Measurements from ENCODE around the gene ERVH48-1. TPM values are rescaled to one million over a fixed set of nuclear protein-coding genes. Genes with fewer than 3 reads are reported as not detected.

Gene ERVH48-1
- total RNA-seq, 1 experiment from 2014 or later = not detected

DNA sequence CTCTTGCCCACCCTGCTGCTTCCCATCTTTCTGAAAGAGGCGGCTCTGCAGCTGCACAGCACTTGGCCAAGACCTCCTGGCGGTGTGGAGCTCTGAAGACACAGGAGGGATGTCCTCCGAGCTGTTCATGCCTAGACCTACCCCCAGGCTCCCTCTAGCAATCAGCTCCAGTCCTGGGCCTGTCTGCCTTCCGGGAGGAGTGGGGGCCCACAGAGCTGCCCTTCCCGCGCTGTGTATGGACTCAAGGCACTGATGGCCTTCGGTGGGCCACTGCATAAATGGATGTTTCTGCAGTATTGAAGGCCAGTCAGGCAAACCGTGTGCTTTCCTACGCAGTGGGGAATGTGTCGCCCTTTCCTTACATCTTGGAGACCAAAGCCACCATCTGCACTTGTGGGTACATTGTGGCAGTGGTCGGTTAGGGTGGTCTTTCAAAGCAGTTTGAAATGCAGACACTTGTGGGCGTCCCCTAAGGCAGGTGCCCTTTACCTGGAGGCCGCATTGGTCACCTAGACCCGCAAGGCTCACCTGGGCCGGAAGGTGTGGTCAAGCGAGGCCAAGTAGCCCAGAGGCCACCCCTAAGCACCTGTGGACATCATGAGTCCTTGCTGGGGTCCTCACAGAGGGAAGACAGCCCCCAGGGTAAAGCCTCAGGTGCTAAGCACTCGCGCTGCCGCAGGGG is 48.0 kb upstream of the ERVH48-1 start:
- Histone ChIP-seq H3K79me2 (ENCODE audit: low read depth) (peaks cover 30% of the 10 kb centered on the region), H3K9me3 (ENCODE audit: insufficient read depth, low read depth) (no peaks in the 10 kb centered on the region), H3K9me2 (ENCODE audit: insufficient read depth) (no peaks in the 10 kb centered on the region), H4K20me1 (ENCODE audit: insufficient read depth) (no peaks in the 10 kb centered on the region), H3K4me3 (peak overlapping the region; percentile 75), H3K36me3 (ENCODE audit: low read depth) (0 out of 2 replicates have a peak, but pooled peaks cover 5% of the 10 kb centered on the region), H3F3A (ENCODE audit: insufficient read depth, low read depth) (no peaks in the 10 kb centered on the region), H3K27ac (peak overlapping the region; percentile 67), H3K4me1 (replicated peaks; ENCODE audit: insufficient read depth) (peaks cover 18% of the 10 kb centered on the region), H3K4me2 (peak overlapping the region; percentile 93), H3K27me3 (ENCODE audit: insufficient read depth, low read depth) (no peaks in the 10 kb centered on the region), H2AFZ (peak overlapping the region; percentile 93)
- TF ChIP-seq EZH2 (IDR thresholded peaks at IDR 0.05; ENCODE audit: low read depth) = no peak
- no peak for TF ChIP-seq CTCF (conservative IDR thresholded peaks at IDR 0.05)
- BruUV-seq (replicated peaks) = TSS peak; percentile 96
- ChIA-PET CTCF (interaction anchor here (0.9 kb wide), 1 partner anchor 18 kb away, joined by 4 read pairs; no protein-coding TSS in a partner anchor), POLR2A (ENCODE audit: unreplicated experiment) (no interaction called here)
- intact Hi-C loops (cut with micrococcal nuclease; ENCODE audit: unreplicated experiment) = no loop called here
- no peak for DNase-seq

DNA sequence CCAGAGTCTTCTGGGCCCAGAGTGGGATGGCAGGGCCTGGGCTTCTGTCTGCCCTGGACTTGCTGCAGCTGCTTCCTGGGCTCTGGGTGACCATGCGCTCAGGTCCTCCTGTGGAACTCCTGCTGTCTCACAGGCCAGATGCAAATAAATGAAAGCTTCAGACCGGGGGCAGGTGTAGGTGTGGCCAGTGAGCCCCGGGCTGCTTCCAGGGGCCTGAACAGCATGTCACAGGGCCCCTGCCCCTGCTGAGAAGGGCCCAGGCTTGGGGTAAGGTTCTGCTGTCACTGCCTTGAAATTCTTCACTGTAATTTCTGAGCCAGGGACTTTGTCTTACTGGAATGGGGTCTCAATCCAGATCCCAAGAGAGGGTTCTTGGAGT is 46.5 kb upstream of the ERVH48-1 start:
- Histone ChIP-seq H3K27me3 (ENCODE audit: insufficient read depth, low read depth) (no peaks in the 10 kb centered on the region), H3K27ac (no peak overlapping the region), H3K79me2 (ENCODE audit: low read depth) (peaks cover 16% of the 10 kb centered on the region), H3K4me2 (no peak overlapping the region), H3K4me1 (replicated peaks; ENCODE audit: insufficient read depth) (peaks cover 18% of the 10 kb centered on the region), H3K4me3 (no peak overlapping the region), H2AFZ (no peak overlapping the region), H3K9me3 (ENCODE audit: insufficient read depth, low read depth) (no peaks in the 10 kb centered on the region), H4K20me1 (ENCODE audit: insufficient read depth) (no peaks in the 10 kb centered on the region), H3K9me2 (ENCODE audit: insufficient read depth) (no peaks in the 10 kb centered on the region), H3K36me3 (ENCODE audit: low read depth) (0 out of 2 replicates have a peak, but pooled peaks cover 1% of the 10 kb centered on the region), H3F3A (ENCODE audit: insufficient read depth, low read depth) (no peaks in the 10 kb centered on the region)
- intact Hi-C loops (cut with micrococcal nuclease; ENCODE audit: unreplicated experiment) = no loop called here
- ChIA-PET CTCF (no interaction called here), POLR2A (ENCODE audit: unreplicated experiment) (no interaction called here)
- DNase-seq = no peak
- TF ChIP-seq CTCF (conservative IDR thresholded peaks at IDR 0.05) (no peak), EZH2 (IDR thresholded peaks at IDR 0.05; ENCODE audit: low read depth) (no peak)
- no TSS peak for BruUV-seq (replicated peaks)

GRCh38 chr21:42970946-42971653 is 45.7 kb upstream of the ERVH48-1 start:
- H3K27ac ChIP-seq = no peak overlapping the region
- H3K79me2 ChIP-seq (ENCODE audit: low read depth) = peaks cover 8% of the 10 kb centered on the region
- no peaks in the 10 kb centered on the region for H3K9me2 ChIP-seq (ENCODE audit: insufficient read depth)
- H3K36me3 ChIP-seq (ENCODE audit: low read depth) = no peaks in the 10 kb centered on the region
- CTCF ChIA-PET = no interaction called here
- no peaks in the 10 kb centered on the region for H4K20me1 ChIP-seq (ENCODE audit: insufficient read depth)
- H3K4me2 ChIP-seq = no peak overlapping the region
- H3F3A ChIP-seq (ENCODE audit: insufficient read depth, low read depth) = no peaks in the 10 kb centered on the region
- H2AFZ ChIP-seq = no peak overlapping the region
- no peak overlapping the region for H3K4me3 ChIP-seq
- POLR2A ChIA-PET (ENCODE audit: unreplicated experiment) = no interaction called here
- peaks cover 10% of the 10 kb centered on the region for H3K4me1 ChIP-seq (replicated peaks; ENCODE audit: insufficient read depth)
- H3K9me3 ChIP-seq (ENCODE audit: insufficient read depth, low read depth) = no peaks in the 10 kb centered on the region
- no TSS peak for BruUV-seq (replicated peaks)
- no peaks in the 10 kb centered on the region for H3K27me3 ChIP-seq (ENCODE audit: insufficient read depth, low read depth)
- intact Hi-C loops (cut with micrococcal nuclease; ENCODE audit: unreplicated experiment) = no loop called here
- TF ChIP-seq CTCF (conservative IDR thresholded peaks at IDR 0.05) (no peak), EZH2 (IDR thresholded peaks at IDR 0.05; ENCODE audit: low read depth) (no peak)
- no peak for DNase-seq
